DMS153 treated with DMSO at 0.1 percent for 48 hours (cell line): ENCODE data around the gene TGFB1I1.
"Not testable (repeated sequence)": the region's sequence is repeated elsewhere in the genome, so short reads cannot be mapped to it uniquely, and the experiment has no call there.

Experiments
- DNase-seq: peaks from one replicate; lab custom pipeline; 2025; ENCODE audit not compliant: unreplicated experiment; lab: John Stamatoyannopoulos, UW

Gene TGFB1I1

DNA sequence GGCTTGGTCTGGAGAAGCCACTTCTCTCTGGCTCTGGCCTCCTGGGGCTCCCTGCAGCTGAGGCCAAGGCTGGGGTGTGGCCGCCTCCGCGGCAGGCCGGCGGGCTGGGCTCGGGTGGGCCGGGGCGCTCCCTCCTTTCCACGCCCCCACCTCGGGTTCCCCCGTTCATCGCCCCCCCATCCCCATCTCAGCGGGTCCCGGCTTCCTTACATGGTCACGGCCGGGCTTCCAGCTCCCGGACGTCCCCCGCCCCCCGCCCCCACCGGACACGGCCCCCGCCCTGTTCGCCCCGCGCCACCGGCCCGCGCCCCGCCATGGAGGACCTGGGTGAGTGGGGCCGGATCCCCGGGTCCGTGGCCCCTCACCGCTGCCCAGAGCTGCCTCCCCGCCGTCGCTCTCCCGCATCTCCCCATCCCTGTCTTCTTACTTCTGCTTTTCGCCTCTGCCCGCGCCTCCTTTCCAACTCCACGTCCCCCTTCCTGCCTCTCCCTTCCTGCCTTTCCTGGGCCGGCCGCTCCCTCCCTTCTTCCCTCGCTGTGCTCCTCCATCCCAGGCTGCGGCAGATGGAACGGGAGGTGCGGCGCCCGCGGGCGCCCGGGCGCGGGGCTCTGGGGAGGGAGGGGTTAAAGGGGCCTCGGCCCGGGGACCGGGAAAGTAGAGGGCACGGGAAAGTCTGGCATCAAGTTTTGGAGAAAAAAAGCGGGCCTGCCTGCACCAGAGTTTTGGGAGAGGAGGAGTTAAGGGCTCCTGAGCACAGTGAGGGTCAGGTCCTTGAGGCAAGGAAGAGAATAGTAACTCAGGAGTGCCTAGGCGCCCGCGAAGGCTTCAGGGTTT, at the start of gene TGFB1I1:
TSS of gene TGFB1I1 (plus strand) at position 278 of the 834 bp plus-strand sequence. CDS start at position 315, 37 bp downstream.
- DNase-seq, result no peak

DNA sequence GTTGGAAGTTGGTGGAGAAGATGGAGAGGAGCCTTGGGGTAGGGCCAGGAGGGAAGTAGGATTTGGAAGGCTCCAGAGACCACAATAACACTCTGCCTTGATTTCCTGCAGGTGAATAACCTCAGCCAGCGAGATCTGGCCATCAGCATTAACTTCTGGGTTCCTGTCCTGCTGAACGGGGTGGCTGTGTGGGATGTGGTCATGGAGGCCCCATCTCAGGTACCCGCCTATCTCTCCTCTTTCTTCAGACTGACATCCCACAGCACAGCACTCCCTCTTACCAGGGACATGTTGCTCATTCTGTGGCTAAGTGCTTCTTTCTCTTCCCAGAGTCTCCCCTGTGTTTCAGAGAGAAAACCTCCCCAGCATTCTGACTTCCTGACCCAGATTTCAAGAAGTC, 48.7 kb upstream of the TGFB1I1 start:
- no peak for DNase-seq

DNA sequence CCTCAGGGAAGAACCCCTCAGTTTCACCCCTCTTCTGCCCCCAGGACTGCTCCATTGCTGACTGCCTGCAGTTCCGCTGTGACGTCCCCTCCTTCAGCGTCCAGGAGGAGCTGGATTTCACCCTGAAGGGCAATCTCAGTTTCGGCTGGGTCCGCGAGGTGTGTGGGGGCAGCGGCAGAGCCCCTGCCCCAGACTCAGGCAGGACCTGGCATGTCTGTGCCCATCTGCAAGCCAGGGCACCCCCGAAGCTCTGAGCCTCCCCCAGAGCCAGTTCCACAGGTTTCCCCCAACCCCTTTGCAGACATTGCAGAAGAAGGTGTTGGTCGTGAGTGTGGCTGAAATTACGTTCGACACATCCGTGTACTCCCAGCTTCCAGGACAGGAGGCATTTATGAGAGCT, 48.2 kb upstream of the TGFB1I1 start:
- DNase-seq, result no peak

DNA sequence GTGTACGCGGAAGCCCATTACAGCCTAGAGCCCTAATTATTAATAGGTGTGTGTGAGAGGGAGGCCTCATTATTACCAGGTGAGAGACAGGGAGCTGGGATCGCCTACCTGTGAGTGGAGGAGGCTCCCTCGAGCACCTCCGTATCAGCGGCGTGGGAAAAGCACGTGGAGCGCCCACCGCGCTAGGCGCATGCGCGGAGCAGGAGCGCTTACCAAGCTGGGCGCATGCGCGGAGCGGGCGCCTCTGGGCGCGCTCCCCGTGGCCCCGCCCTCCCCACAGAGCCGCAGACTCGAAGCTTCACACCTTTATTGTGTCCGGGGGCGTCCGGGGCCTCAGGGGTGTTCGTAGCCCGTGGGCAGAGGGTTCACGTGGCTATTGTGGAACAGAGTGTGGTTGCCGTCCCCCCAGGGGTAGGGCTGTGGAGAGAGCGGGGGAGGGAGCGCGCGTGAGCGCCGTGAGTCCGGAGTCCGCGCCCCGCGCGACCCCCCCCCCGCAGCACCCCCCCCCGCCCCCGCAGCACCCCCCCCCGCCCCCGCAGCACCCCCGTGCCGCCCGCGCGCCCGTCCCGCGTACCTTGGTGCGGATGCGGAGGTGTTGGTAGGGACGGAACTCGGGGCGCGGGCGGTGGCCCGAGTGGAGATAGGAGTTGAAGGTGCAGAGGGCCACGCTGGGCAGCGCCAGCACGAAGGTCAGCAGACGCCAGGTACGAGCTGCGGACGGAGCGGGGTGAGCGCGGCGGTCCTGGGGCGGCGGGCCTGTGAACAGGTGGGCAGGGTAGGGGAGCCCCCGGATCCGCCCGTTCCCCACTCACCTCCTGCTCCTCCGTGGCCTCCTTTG, 44.3 kb upstream of the TGFB1I1 start:
- DNase-seq, result no peak

DNA sequence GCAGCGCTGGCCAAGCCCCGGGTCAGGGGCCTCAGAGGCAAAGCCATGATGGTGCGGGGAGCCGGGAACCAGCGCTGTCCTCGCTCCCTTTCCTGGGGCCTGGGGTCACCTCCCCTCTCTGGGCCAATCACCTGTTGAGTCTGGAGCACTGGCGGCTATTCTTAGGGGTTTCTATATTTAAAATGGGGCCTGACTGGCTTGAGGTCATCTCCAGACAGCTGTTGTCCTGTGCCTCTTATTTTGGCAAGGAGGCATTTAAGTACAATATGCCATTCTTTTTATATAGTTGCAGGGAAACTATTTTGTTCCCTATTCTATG, 43.7 kb upstream of the TGFB1I1 start, which contains the start of gene COX6A2:
TSS of gene COX6A2 (minus strand) at position 82 of the 319 bp plus-strand sequence. CDS start at position 47, 35 bp downstream.
- no peak for DNase-seq

DNA sequence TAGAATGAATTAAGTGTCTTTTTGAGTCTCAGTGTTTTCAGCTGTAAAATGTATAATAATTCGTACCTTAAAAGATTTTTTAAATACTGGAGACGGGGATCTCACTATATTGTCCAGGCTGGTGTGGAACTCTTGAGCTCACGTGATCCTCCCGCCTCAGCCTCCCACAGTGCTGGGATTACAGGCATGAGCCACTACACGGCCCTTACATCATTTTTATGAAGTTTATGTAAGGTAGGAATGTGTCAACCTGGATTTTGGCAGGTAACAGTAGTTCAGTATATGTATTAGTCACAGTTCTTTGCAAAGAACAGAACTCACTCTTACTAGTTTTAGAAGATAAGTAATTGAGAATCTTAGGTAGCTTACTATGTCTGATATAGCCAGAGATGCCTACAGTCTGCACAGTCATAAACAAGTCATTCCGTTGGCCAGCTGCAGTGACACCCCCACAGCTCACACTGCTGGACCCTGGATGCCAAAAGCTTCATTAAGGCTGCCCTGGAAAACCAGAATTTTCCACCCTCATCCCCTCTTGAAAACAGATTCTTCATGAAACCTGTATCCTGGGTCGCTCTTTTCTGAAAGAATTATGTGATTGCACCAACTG, 43.2 kb upstream of the TGFB1I1 start:
- no peak for DNase-seq

DNA sequence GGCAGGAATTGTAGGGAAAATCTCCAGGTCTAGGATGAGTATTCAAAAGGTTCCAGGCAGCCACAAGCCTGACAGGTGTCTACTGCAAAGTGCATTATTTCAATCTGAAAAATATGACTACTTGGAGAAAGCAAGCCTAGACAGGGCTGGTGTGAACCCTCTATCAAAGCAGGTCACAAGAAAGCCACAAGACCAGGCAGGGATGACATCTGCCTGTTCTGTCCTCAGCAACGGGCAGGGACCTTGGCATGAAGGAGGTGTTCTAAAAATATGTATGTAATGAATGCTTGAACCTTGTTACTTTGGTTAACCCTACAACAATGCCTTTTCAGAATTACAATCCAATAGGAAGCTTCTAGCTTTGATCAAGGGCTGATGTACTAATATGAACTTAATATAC, 42.6 kb upstream of the TGFB1I1 start:
- DNase-seq, result no peak

DNA sequence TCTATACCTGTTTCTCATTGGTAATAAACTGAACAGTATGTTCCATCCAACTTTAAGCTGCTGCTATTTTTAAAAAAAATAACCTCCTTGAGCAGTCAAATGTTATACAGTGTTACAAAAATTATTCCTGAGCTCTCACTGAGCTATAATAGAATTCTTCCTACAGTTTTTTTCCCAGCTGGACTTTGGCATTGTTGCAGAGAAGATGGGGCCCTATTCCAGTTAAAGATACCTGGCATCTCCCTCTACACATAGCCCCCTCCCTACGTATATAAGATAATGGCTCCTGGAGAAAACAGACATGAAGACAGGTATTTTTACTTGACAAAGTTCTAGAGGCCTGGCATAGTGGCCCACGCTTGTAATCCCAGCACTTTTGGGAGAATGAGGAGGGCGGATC, 42.2 kb upstream of the TGFB1I1 start:
- DNase-seq, result no peak

DNA sequence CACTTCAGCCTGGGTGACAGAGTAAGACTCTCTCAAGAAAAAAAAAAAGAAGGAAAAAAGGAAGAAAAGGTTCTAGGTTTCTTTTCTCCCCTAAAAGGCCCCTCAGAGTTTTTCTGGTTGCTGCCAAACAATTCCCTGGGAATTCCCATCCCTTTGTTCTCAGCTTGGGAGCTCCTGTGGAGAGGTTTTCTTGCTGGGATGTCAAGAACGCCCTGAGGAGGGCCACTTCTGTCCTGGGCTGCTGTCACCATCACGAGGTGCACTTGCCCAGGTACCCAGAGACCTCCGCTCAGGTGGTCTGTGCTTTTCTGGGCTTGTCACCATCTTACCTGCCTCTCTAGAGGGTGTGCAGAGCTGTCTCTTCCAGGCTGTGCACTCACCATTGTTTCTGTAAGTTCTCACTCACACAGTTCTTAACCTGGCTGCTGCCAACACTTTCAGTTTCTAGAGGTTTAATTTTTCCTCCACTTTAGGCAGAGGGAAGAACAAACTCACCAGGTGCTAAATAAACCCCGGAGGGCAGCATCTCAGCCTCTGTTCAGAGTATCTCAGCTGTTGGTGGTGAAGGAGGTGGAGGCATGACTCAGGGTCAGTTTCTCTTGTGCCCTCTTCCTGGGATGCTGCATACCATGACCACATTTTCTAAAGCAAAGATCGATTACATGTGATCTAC, 41.4 kb upstream of the TGFB1I1 start:
- no peak for DNase-seq

DNA sequence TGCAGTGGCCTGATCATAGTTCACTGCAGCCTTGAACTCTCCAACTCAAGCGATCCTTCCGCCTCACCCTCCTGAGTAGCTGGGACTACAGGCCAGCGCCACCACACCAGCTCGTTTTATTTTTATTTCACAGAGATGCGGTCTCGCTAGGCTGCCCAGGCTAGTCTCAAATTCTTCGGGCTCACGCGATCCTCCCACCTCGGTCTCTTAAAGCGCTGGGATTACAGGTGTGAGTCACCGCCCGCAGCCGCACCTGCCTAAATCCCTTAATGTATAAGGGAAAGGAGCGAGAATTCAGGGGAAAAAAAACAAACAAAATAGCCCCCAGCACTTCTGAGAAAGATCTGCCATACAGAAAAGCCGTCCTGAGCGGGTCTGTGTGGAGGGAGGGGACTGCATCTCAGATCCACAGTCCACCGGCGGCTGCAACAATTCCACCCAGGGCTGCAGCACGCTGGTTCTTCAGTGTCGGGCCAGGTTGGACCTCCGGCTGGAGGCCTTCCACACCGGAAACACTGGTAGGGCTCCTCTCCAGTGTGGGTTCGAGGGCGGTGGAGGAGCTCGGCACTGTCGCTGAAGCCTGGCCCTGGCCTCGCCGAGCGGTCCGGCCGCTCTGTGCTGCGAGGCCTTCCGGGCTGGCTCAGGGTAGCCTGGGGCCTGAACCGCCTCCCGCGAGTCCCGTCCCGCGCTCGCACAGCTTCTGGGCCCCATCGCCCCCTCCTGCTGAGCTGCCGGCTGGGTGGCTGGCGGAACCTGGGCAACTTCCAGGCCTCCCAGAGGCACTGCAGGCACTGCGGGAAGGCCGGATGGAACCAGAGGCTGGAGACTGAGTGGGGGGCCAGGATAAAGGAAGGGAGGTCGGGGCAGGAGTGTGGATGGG, 36.4 kb upstream of the TGFB1I1 start:
- no peak for DNase-seq

DNA sequence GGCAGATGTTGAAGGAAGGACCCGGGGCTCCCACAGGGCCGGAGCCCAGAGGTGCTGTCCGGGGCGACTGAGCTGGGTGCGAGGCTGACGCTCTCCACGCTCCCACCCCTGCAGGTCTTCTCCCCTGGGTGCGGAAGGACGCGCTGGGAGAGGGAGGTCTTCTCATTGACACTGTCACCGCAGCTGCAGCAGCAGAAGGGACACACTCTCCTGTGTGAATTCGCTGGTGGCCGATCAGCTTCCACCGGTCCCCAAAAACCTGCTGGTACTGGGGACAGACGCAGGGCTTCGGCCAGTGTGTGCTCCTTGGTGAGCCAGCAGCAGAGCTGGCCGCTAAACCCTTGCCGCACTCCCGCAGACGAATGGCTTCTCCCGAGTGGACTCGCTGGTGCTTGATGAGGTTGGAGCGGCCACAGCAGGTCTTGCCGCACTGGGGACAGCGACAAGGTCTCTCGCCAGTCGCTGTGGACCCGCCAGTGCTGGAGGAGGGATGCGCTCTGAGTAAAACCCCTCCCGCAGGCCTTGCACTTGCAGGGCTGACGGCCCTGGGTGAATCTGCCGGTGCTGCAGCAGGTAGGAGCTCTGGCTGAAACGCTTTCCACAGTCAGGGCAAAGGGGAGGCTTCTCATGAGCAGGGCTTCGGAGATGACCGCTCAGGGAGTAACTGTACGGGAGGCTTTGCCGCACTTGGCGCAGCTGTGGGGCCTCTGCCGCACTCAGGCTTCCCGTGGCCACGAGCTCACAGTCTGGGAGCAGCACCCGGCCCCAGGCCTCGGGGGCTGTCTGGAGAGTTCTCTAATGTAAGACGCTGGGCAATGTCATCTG, 35.5 kb upstream of the TGFB1I1 start:
- no peak for DNase-seq

DNA sequence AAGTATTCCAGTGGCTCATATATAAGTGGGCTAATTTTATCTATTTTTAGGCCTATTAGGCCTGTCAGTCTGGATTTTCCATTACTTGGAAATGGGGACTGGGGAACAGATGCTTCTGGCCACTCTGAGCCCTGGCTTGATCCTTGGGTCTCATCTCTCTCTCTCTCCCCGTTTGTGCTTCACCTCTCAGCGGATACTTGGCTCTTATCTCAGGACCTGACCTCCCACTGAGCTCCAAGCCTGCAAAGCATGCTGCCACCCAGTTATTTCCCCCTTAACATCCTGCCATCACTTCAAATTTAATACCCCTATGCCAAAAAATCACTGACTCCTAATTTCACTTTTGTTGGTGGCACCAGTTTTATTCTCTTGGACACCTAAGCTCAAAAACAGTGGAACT, 33.5 kb upstream of the TGFB1I1 start:
- DNase-seq, result no peak

DNA sequence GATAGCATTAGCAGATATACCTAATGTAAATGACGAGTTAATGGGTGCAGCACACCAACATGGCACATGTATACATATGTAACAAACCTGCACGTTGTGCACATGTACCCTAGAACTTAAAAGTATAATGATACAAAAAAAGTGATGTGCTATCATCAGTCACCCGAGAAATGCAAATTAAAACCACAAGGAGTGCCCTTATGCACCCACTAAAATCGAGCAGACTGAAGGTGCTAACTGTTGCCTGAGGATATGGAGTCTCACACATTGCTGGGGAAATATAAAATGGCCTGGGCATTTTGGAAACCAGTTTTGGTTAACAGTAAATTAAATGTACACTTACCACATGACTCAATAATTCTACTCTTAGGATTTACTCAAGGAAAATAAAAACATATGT, 32.9 kb upstream of the TGFB1I1 start:
- DNase-seq, result not testable (repeated sequence)

DNA sequence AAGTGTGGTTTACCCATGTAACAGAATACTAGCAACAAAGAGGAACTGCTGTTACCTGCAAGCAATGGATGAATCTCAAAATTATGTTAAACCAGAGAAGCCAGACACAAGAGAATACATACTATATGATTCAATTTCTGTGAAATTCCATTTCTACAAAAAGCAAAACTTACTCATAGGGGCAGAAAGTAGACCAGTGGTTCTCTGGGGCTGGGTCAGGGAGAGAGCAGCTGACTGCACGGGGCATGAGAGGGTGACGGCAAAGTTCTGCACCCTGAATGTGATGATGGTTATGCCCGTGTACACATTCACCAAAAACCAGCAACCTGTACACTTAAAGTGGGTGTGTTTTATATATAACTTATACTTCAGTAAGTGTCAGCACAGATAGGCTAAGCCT, 32.4 kb upstream of the TGFB1I1 start:
- DNase-seq, result no peak

DNA sequence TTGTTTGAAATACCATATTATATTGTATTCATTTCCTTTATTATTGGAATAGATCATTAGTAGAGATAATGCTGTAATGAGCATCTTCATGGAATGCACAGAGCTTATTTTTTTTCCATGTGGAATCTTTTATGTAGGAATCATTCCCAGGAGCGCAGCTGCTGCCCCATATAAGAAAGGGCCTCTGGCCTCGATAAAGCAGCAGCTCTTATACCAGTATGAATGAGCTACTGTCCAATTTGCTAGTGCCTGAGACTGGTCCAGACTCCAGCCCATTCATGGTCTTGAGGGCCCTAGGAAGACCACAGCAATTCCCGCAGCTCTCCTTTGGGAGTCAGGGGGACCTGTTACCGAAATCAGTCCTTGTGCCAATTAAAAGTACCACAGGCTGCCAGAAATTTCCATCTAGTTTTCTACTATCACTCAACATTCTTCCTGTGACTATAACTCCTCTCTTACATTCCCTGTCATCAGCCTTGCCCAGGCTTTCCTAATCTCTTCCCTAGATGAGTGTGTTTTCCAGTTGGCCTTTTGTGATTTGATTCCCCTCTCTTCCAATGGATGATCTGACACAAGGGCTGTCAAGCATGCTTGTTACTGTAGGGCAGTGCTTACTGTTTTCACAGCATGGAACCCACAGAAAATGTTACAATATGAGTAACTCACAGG, 31.3 kb upstream of the TGFB1I1 start:
- no peak for DNase-seq

DNA sequence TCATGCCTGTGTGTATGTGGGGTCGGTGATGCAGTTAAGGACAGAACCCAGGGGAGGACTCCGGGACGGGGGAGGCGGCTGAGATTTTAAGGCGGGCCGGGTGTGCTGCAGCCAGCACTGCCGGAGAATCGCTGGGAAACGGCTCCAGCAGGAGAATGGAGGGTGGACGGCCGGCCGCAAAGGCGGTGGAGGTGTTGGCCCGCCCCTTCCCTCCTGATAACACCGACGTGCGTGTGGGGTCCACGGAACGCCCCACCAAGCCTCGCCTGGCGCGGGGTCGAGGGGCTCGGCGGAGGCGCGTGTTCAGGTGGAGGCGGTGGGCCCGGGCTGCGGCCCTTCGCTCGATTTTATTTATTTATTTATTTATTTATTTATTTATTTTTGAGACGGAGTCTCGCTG, 30.0 kb upstream of the TGFB1I1 start:
- no peak for DNase-seq

DNA sequence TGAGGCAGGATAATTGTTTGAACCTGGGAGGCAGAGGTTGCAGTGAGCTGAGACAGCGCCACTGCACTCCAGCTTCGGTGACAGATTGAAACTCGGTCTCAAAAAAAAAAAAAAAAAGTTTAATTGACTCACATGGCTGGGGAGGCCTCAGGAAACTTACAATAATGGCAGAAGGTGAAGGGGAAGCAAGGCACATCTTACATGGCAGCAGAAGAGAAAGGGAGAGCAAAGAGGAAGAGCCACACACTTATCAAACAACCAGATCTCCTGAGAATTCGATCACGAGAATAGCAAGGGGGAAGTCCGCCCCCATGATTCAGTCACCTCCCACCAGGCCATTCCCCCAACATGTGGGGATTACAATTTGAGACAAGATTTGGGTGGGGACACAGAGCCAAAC, 26.0 kb upstream of the TGFB1I1 start:
- DNase-seq, result not testable (repeated sequence)

DNA sequence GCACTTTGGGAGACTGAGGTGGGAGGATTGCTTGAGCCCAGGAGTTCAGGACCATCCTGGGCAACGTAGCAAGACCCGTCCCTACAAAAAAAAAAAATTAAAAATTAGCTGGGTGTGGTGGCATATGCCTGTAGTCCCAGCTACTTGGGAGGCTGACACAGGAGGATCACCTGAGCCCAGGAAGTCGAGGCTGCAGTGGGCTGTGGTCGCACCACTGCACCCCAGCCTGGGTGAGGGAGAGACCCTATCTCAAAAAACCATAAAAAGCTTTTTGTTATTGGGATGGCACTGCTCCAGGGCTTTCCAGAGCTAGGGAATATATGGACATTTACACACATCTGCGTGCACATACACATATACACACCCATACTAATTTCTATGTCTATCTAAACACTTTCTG, 20.8 kb upstream of the TGFB1I1 start:
- DNase-seq, result no peak
